Endothelial cell (in vitro differentiated cells): ENCODE measurements around the gene RABL6. TPM values are rescaled to one million over a fixed set of nuclear protein-coding genes. Genes with fewer than 3 reads are reported as not detected.

ENCODE experiments used
- DNase-seq: peaks from one replicate; pipeline ENCODE4 v3.0.0; 2021; ENCODE audit warnings: low spot score
- H3K27ac Mint-ChIP-seq: one replicate; pipeline ENCODE4 v1.8.0; 2021; ENCODE audit warnings: mixed read lengths, inconsistent platforms; ENCODE audit not compliant: unreplicated experiment
- H3K27me3 Mint-ChIP-seq: one replicate; pipeline ENCODE4 v1.8.0; 2021; ENCODE audit warnings: mild to moderate bottlenecking, moderate library complexity, mixed read lengths, inconsistent platforms; ENCODE audit not compliant: unreplicated experiment
- H3K36me3 Mint-ChIP-seq: one replicate; pipeline ENCODE4 v1.8.0; 2021; ENCODE audit warnings: mild to moderate bottlenecking, low read depth, mixed read lengths, inconsistent platforms; ENCODE audit not compliant: unreplicated experiment
- H3K4me1 Mint-ChIP-seq: one replicate; pipeline ENCODE4 v1.8.0; 2021; ENCODE audit warnings: mild to moderate bottlenecking, mixed read lengths, inconsistent platforms; ENCODE audit not compliant: unreplicated experiment
- H3K4me3 Mint-ChIP-seq: one replicate; pipeline ENCODE4 v1.8.0; 2021; ENCODE audit warnings: mild to moderate bottlenecking, mixed read lengths, inconsistent platforms; ENCODE audit not compliant: unreplicated experiment
- H3K9me3 Mint-ChIP-seq: one replicate; pipeline ENCODE4 v1.8.0; 2021; ENCODE audit warnings: mixed read lengths, inconsistent platforms; ENCODE audit not compliant: unreplicated experiment
- total RNA-seq: library from RNA; stranded (reverse); fragmentation: NEBNext Ultra II Directional; extraction: Animal tissue kit (Norgen Biotek cat#: 25700); gene quantifications from one replicate; pipeline ENCODE4 v1.2.1, GENCODE V29; 2021; ENCODE audit not compliant: unreplicated experiment
- TF ChIP-seq, protein P1 (sequence below): fragments of 200-600 bp; sonication (generic); IDR thresholded peaks from one replicate; pipeline ENCODE4 v1.5.0; 2021; ENCODE audit warnings: antibody characterized with exemption; ENCODE audit not compliant: unreplicated experiment

Gene RABL6
- total RNA-seq, 1 donor from 2014 or later: 88.4 TPM

DNA sequence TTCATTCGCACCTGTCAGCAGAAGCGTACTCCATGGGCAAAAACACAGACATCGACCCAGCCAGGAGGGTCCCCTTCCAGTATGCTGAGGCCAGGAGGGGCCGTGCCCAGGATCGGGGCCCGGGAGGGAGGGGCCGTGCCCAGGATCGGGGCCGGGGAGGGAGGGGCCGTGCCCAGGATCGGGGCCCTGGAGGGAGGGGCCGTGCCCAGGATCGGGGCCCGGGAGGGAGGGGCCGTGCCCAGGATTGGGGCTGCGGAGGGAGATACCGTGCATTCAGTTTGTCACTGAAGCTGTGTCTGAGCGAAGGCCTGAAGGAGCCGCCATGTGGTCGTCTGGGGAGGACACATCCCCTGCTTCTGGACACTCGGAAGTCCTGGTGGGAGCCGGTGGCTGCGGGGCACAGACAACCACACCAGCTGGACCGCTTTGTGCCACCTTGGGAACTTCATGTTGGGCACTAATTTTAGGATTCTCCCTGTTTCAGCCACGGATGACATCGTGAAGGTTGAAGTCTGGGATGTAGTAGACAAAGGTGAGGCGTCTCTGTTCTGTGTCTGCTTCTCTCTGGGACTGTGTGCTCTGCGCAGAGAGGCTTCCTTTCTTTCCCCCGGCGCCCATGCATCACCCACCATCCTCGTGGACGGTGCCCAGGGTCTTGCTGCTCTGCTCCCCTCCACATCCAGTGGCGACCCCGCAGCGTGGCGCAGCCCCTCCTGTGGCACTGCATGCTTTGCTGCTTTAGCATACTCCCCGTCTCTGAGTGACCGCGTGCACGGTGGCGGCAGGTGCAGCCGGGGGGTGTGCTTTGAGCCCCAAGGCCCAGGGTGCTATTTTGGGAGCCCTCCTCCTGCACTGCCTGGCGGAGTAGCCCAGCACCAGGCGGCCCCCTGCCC, 17.8 kb downstream of the RABL6 start:
- Mint-ChIP-seq H3K27ac (no peak overlapping the region), H3K36me3 (peaks cover 4% of the 10 kb centered on the region), H3K9me3 (no peaks in the 10 kb centered on the region), H3K4me1 (peaks cover 6% of the 10 kb centered on the region), H3K4me3 (no peak overlapping the region), H3K27me3 (peaks cover 7% of the 10 kb centered on the region)
- DNase-seq: no peak
- TF ChIP-seq, protein P1, sequence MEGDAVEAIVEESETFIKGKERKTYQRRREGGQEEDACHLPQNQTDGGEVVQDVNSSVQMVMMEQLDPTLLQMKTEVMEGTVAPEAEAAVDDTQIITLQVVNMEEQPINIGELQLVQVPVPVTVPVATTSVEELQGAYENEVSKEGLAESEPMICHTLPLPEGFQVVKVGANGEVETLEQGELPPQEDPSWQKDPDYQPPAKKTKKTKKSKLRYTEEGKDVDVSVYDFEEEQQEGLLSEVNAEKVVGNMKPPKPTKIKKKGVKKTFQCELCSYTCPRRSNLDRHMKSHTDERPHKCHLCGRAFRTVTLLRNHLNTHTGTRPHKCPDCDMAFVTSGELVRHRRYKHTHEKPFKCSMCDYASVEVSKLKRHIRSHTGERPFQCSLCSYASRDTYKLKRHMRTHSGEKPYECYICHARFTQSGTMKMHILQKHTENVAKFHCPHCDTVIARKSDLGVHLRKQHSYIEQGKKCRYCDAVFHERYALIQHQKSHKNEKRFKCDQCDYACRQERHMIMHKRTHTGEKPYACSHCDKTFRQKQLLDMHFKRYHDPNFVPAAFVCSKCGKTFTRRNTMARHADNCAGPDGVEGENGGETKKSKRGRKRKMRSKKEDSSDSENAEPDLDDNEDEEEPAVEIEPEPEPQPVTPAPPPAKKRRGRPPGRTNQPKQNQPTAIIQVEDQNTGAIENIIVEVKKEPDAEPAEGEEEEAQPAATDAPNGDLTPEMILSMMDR: no peak

DNA sequence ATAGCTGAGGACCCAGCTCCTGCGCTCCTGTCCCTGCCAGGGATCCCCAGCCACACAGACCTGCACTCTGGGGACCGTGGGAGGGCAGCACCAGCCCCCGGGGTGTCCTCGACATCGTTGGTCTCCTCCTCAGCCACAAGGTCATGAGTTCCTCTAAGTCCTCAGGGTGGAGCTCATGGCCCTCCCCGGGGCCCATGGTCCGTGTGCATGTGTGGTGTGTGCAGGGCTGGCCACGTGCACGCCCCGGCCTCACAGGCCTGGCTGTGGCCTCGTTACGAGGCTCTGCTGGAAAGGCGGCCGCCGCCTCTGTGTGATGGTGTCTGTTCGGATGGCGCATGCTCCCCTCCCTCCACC, 18.4 kb downstream of the RABL6 start:
- Mint-ChIP-seq H3K4me1 (peaks cover under 1% of the 10 kb centered on the region), H3K9me3 (no peaks in the 10 kb centered on the region), H3K36me3 (peaks cover 3% of the 10 kb centered on the region), H3K4me3 (no peak overlapping the region), H3K27me3 (peaks cover 2% of the 10 kb centered on the region), H3K27ac (no peak overlapping the region)
- no peak for DNase-seq
- TF ChIP-seq, protein P1: no peak

DNA sequence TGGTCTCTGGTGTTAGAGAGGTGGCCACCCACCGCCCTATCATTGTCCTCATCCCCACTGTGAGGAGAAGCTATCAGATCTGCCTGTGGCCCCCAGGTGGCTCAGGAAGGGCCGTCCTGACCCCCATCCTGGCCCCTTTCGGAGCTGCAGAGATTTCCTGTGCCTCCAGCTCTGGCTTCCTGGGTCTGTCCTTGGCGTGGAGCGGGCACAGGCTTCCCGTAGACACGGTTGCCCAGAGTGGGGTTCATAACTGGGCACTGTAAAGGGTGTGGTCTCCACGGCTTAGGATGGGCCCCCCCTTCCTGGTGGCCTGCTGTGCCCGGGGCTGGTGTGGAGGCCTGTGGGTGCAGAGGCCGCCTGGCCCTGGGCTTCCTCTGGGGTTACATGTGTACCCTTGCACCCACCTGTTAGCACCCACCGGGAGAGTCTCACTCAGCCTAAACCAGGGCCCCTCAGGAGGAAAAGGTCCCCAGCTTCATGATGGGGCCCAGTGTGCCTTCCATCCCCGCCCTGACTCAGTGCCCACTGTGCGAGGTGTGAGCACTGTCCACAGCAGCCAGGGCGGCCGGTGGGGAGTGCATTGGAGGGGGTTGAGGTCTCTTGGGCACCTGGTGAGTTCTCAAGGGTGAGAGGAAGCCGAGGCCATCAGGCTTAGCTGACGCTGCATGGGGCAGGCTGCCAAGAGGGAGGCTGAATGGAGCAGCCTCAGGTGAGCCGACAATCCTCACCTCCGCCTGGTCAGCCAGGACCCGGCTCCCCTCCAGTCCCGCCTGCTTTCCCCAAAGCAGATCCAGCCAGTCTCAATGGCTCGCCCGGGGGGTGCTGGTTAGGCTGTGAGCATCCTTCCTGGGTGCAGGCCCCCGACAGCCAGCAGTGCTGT, 19.2 kb downstream of the RABL6 start:
- Mint-ChIP-seq H3K36me3 (peaks cover 3% of the 10 kb centered on the region), H3K27ac (no peak overlapping the region), H3K9me3 (no peaks in the 10 kb centered on the region), H3K27me3 (peaks cover 2% of the 10 kb centered on the region), H3K4me3 (no peak overlapping the region), H3K4me1 (no peaks in the 10 kb centered on the region)
- no peak for DNase-seq
- TF ChIP-seq, protein P1: no peak

DNA sequence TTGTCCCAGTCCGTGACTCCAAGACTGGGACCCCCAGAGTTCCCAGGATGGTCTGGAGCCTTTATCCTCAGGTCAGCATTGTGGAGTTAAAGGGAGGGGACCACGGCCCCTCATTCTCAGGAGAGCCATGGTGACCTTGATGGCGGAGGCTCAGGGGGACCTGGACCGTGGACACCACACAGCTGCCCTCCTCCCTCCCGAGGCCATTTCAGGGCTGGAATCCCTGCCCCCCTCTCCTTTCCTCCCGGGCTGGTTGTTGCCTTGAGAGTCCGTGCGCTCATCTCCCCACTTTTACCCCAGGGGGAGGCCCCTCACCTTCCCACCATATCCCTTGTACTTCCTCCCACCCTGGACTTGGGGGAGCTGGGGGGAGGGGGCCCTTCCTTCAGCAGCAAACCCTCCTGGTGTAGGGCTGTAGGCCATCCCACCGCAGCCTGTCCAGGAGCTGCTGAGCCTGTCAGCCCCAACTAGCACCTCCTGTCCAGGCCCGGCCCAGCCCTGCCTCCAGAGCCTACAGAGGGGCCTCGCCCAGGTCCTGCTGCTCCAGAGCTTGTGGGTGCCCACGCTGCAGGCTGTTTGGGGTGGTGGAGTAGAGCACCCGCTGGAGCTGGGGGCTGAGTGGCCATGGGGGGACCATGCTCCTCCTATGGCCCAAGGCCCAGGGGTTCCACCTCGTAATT, 20.2 kb downstream of the RABL6 start:
- Mint-ChIP-seq H3K9me3 (no peaks in the 10 kb centered on the region), H3K4me3 (no peak overlapping the region), H3K4me1 (no peaks in the 10 kb centered on the region), H3K36me3 (peaks cover 7% of the 10 kb centered on the region), H3K27me3 (no peaks in the 10 kb centered on the region), H3K27ac (no peak overlapping the region)
- TF ChIP-seq, protein P1: no peak
- no peak for DNase-seq
